Endothelial cell of hepatic sinusoid (primary cell): ENCODE data around the gene ARL5C.

Source experiments
- in situ Hi-C: cut with HindIII; loops from 2 replicates; pipeline ENCODE4 v1.10.0; 2017; ENCODE audit warnings: low sequenced_read_pairs

Gene ARL5C

DNA sequence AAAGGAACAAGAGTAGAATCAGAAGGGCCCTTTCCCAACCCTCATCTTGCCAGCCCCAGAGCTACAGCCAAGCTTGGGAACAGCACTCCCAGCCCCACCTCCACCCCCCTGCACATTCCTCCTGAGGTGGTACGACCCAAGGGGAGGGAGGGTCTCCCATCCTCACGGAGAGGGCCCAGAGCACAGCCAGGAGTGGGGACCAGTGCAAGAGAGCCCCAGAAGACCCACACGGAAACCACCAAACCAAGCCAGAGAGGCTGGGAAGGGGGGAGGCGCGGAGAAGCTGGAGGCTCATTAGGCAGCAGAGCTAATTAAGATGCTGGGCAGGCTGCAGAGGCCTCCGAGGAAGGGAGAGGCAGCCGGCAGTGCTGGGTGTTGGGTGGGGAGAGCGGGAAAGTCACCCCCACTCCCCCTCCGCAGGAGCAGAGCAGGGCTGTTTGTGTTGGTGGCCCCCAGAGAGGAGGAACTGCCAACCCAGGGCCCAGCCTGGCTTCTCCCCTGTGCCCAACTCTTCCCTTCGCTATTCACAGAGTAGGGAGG is 29.1 kb upstream of the ARL5C start:
- in situ Hi-C loops = loop anchor here (5.0 to 25.0 kb wide), 2 partner anchors 52 to 133 kb away; no protein-coding TSS in a partner anchor

DNA sequence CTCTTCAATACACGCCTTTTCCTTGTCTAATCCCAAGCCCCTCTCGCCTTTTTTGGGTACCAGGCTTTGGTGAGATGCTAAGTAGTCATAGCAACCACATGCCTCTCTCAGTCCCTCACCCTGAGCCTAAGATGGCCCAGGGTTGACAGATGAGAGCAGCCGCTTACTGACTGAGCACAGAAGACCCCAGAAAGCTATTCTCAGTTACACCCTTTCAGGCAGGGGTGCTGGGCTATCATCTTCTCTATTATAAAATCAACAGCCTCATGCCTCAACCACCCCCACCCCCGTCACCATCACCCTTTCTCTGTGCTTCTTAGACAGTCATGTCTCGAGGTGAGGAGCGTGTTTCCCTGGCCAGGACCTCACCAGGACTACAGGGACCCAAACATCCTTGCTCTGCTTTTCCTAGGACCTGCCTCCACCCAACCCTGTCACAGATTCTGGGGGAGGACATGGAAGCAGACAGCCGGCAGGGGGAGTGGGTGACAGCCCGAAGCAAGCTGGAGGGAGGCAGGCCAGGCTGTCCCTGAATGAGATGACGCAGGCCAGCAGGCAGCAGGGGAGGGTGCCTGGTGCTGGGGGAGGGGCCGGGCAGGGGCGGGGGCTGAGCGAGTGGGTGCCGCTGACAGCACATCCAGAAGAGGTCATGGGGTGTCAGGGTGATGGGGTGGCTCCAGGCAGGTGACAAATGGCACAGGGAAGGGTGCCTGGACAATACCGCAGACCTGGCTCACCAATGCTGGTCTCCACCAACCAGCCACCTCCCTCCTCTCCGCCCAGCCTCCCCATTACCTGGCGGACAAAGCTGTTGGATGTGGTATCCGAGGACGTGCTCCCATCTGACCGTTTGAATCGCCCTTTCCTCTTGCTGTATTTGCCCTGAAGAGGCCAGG is 28.4 kb upstream of the ARL5C start:
- in situ Hi-C loops = loop anchor here (25.0 kb wide), 1 partner anchor 132 kb away; no protein-coding TSS in a partner anchor

- in situ Hi-C loops = loop anchor here (25.0 kb wide), 1 partner anchor 131 kb away; no protein-coding TSS in a partner anchor
Observed at GRCh38 chr17:39193346-39193745, 27.4 kb upstream of the ARL5C start.

- in situ Hi-C loops = loop anchor here (25.0 kb wide), 1 partner anchor 131 kb away; no protein-coding TSS in a partner anchor
Observed at GRCh38 chr17:39192901-39193300, 26.9 kb upstream of the ARL5C start.

DNA sequence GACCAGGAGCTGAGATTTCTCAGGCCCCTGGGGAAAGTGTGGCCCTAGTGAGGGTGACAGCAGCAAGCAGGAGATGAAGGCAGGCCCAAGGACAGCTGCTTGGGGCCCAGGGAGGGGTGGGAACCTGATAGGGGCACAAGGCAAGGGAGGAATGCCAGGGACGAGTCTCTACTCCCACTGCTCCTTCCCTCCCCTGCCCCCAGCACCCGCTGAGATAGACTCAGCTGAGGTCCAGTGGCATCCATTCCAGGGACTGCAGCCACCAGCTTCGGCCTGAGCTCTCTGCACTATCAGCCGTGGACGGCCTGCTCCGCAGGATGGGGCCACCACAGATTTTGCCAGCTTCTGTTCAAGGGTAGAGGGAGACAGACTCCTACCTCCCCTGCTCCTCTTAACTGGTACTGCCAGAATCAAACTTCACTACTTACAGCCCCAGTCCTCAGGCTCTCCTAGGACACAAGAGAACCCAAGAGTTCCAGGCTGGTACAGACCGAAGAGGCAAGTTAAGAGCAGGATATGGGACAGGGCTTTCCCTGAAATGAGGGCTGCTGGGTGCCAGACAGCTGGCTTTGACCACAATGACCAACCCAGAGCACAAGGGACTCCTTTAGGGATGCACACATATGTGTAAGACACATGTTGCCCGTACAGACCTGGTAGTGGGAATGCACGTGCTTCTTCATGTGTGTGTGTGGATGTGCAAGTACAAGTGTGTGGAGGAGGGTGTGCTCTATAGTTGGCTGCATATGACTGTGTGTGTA is 26.0 kb upstream of the ARL5C start:
- in situ Hi-C loops = loop anchor here (25.0 kb wide), 1 partner anchor 130 kb away; no protein-coding TSS in a partner anchor

DNA sequence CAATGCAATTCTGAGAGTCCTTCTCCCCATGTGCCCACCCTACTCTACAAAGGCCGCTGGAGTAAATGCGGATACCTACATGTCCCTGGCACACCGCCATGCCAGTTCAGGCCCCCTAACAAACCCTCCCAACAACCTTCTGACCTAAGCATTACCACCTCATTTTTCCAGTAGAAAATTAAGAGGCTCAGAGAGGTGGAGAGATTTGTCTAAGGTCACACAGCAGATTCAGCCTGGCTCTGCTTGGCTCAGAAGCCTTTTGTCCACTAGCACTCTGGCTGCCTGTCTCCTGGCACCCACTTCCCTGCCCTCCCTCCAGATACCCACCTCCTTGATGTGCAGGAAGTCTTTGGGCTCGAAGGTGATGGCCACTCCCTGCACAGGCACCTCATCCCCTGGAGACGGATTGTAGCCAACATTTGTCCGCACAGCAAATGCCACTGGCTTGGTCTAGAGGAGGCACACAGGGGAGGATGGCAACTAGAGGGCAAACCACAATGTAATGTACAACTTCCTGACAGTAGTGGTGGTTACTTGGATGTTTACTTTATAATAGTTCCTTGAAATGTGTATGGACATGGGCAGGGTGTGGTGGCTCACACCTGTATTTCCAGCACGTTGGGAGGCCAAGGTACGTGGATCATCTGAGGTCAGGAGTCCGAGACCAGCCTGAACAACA is 21.3 kb upstream of the ARL5C start:
- in situ Hi-C loops = loop anchor here (25.0 kb wide), 1 partner anchor 125 kb away; no protein-coding TSS in a partner anchor

GRCh38 chr17:39186481-39187002 is 20.6 kb upstream of the ARL5C start:
- in situ Hi-C loops = loop anchor here (25.0 kb wide), 1 partner anchor 124 kb away; no protein-coding TSS in a partner anchor

GRCh38 chr17:39183720-39184119 is 17.8 kb upstream of the ARL5C start:
- in situ Hi-C loops = loop anchor here (25.0 kb wide), 1 partner anchor 121 kb away; no protein-coding TSS in a partner anchor

- in situ Hi-C loops = loop anchor here (25.0 kb wide), 1 partner anchor 121 kb away; no protein-coding TSS in a partner anchor
Observed at GRCh38 chr17:39183045-39183444, 17.1 kb upstream of the ARL5C start.

- in situ Hi-C loops = loop anchor here (25.0 kb wide), 1 partner anchor 119 kb away; no protein-coding TSS in a partner anchor
Observed at GRCh38 chr17:39181303-39181702, 15.3 kb upstream of the ARL5C start.

GRCh38 chr17:39178536-39178935 is 12.6 kb upstream of the ARL5C start:
- in situ Hi-C loops = loop anchor here (25.0 kb wide), 1 partner anchor 116 kb away; no protein-coding TSS in a partner anchor

GRCh38 chr17:39177256-39177655 is 11.3 kb upstream of the ARL5C start:
- in situ Hi-C loops = loop anchor here (25.0 kb wide), 1 partner anchor 115 kb away; no protein-coding TSS in a partner anchor

- in situ Hi-C loops = loop anchor here (25.0 kb wide), 1 partner anchor 113 kb away; no protein-coding TSS in a partner anchor
Observed at GRCh38 chr17:39175695-39176093, 9.7 kb upstream of the ARL5C start.

- in situ Hi-C loops = loop anchor here (25.0 kb wide), 1 partner anchor 113 kb away; no protein-coding TSS in a partner anchor
Observed at GRCh38 chr17:39174920-39175694, 9.1 kb upstream of the ARL5C start.

DNA sequence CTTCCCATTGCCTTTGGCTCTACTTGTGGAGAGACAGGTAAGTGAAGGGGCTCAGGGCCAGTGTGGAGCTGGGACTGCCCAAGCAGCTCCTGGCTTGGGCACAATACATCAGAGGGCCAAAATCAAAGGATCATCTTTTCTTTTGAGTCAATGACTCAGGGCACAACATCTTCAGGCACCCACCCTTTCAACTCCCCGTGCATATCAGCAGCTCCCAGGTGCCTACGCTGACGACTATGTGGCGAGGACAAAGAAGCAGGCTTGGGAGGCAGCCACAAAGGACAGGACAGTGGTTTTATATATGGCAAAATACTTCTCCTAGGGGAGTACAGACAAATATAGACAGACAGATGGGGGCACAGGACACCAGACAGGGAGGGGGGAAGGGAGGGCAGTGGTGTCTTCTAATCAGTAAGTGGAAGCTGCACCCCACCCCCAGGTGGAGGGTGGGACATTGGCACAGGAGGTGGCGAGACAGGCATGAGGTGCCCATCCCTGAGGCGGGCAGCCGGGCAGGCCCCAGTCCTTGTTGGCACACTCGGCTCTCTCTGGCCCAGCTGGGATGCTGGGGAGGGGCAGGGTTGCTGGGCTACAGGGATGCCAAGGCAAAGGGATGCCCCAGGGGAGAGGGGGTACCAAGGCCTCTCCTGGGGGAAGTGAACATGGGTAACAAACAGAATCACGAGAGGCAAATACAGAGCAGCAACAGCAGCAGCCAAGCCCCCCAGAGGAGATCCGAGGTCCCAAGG is 7.7 kb upstream of the ARL5C start:
- in situ Hi-C loops = no loop called here

DNA sequence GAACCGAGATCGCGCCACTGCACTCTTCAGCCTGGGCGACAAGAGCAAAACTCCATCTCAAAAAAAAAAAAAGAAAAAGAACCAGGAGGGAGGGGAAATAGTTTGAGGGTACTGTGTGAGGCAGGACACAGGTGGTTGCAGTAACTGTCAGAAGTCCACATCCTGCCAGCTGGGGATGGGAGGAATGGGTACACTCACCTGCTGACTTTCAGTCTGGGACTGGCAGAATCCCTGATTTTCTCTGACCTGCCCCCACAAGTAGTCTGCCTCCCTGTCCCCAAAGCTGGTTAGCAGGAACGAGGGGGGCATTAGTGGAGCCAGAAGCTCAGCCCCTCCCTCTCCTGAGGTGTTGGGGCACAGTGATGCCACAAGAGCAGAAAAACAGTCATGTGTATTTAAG is 7.1 kb upstream of the ARL5C start:
- in situ Hi-C loops = no loop called here

DNA sequence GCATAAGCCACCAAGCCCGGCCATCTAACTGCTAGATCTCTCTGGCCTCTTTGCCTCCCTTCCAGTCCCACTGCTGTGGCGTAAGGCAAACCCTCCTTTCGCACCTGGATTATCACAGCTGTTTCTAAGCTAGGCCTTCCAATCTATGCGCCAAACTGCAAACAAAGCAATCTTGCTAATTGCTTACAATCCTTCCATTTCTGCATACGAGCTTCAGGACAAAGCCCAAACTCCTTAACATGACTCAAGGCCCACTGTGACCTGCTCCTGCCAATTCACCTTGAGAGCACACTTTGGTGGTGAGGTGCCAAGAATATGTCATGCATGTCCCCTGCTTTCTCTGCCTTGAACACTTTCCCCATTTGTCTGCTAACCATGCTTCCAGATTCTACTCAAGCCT is 6.0 kb upstream of the ARL5C start:
- in situ Hi-C loops = no loop called here

DNA sequence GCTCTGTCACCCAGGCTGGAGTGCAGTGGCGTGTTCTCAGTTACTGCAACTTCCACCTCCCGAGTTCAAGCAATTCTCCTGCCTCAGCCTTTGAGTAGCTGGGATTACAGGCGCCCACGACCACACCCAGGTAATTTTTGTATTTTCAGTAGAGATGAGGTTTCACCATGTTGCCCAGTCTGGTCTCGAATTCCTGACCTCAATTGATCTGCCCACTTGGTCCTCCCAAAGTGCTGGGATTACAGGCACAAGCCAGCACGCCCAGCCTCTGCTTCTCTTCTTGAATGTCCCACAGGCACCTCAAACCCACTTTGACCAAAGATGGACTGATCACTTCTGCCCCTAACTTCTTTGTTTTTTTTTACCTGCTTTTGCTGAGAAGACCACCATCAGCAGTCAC is 4.6 kb upstream of the ARL5C start:
- in situ Hi-C loops = no loop called here
